NCI-H2171 (cell line): Measurements from ENCODE around the gene DAP.
"Not testable (repeated sequence)": the region's sequence is repeated elsewhere in the genome, so short reads cannot be mapped to it uniquely, and the experiment has no call there.

ENCODE experiments used
- DNase-seq: peaks from one replicate; lab custom pipeline; 2025; lab: John Stamatoyannopoulos, UW

DAP gene

GRCh38 chr5:10654566-10654965 is 106.5 kb downstream of the DAP start:
- no peak for DNase-seq

DNA sequence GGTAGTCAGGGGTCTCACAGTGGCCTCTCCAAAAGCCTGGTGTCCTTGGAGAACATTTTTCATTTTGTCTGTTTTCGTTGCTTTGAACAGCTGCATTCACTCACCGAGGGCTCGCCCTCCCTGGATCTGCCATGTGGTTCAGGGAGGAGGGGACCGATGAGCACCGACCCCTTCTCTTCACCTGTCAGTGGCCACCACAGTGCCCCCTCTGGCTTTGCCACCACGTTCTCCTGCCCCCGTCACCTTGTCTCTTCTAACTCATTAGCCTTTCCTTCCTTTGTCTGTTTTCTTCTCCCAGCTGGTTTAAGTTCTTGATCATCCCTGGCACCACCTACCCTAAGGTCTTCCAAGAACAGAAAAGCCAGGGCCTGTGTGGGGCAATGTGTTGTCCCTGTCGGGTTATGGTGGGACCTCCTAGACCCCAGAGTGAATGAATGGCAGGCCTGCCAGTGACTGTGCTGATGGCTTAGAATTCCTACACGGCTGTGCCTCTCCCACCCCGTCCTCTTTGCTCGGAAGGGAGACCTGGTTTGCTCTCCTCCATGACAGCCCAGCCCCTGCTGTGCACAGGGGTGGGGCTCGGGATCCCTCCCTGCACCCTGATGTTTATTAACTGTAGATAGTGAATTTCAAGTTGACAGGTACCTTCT is 107.2 kb downstream of the DAP start:
- no peak for DNase-seq

GRCh38 chr5:10653043-10653442 is 108.0 kb downstream of the DAP start:
- DNase-seq: no peak

DNA sequence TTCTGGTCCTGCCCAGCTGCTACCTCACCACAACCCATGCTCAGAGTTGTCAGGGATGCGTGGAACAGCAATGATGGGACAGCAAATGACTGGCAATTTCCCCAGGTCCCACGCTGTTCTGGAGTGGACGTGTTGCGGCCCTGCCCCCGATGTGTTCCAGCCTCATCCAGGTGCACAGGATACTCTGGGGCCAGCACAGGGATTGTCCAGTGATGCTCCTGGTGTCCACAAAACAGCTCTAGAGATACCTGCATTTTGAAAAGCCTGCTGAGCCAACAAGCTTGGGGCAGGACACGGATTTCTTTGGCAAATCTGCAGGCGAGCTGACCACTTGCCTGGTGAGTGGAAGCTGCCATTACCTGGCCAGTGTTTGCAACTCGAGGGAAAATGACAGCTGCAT is 108.4 kb downstream of the DAP start:
- no peak for DNase-seq

GRCh38 chr5:10652151-10652550 is 108.9 kb downstream of the DAP start:
- no peak for DNase-seq

- DNase-seq: no peak
Measured at GRCh38 chr5:10649666-10650380, 111.2 kb downstream of the DAP start.

DNA sequence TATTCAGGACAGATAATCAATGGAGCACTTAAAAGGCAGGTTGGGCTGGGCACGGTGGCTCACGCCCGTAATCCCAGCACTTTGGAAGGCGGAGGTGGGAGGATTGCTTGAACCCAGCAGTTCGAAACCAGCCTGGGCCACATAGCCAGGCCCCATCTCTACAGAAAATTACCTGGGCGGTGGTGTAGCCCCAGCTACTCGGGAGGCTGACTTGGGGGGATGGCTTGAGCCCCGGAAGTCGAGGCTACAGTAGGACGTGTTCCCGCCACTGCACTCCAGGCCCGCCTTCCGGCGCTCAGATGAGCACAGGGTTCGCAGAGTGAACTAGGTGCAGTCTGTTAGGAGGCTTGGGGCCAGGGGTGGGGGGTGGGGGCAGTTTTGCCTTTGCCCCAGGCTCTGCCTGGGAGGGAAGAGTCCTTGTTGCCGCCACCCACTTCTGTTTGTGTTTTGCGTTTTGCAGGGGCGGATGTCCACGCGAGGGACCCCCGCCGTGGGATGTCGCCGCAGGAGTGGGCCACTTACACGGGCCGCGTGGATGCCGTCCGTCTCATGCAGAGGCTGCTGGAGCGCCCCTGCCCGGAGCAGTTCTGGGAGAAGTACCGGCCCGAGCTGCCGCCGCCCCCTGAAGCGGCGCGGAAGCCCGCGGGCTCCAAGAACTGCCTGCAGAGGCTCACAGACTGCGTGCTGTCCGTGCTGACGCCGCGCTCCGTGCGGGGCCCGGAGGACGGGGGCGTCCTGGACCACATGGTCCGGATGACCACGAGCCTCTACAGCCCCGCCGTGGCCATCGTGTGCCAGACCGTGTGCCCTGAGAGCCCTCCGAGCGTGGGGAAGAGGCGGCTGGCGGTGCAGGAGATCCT is 112.0 kb downstream of the DAP start:
- no peak for DNase-seq

DNA sequence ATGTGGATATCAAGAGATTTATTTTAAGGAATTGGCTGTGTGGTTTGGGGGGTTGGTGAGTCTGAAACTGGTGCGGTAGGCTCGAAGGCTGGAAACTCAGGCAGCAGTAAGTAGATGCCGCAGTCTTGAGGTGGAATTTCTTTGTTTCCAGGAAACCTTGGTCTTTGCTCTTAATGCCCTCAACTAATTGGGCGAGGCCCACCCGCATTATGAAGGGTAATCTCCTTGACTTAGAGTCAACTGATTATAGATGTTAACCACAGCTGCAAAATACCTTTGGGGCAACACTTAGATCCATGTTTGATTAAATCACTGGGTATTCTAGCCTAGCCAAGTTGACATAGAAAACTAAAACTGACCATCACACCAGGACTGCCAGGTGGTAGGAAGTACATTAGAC is 113.4 kb downstream of the DAP start:
- no peak for DNase-seq

DNA sequence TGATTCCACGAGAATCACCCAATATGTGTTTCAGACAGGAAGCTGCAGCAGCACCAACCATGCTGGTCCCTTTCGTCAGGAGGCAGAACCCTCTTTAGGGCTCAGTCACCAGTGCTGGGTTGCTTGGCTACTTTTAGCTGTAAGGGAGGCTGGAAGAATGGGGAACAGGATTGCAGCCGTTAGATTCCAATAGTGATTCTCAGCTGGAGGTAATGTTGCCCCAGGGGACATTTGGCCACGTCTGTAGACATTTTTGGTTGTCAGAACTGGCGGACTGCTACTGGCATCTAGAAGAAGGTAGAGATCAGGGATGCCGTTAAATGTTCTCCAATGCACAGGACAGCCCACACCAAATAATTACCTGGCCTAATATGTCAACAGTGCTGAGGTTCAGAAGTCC is 115.4 kb downstream of the DAP start:
- DNase-seq: no peak

DNA sequence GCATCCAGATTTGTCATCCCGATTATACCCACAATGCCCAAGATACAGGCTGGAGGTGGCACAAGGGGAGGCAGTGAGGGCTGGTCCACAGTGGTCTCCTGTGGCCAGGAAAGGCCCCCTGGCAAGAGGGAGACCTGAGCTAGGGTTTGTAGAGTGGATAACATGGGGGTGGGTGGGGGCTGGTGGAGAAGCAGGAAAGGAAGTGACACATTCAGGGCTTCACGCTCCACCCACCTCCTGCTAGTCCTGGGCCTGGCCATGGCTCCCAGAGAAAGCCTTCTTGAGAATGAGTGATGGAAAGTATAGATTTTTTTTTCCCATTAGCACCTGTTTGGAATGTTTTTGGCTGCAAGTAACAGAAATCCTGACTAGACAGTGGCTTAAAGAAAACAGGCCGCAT is 115.9 kb downstream of the DAP start:
- no peak for DNase-seq

GRCh38 chr5:10644192-10644591 is 116.8 kb downstream of the DAP start:
- DNase-seq: no peak

DNA sequence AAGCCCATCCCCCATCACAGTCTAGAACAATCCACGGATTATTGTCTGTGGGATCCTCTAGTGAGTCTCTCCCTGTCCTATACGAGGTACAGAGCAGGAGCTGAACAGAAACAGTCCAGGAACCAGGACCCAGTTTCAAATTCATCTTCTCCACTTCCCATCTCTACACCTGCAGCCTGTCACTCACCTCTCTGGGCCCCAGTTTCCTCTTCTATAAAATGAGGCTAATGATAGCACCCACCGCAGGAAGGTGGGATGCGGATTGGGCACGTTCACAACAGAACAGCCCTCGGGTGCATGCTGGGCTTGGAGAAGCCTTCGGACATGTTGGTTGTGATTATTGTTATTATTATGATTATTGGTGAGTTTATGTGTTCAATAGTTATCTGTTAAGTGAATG is 118.7 kb downstream of the DAP start:
- no peak for DNase-seq

- DNase-seq: no peak
Measured at GRCh38 chr5:10639846-10640368, 121.1 kb downstream of the DAP start.

DNA sequence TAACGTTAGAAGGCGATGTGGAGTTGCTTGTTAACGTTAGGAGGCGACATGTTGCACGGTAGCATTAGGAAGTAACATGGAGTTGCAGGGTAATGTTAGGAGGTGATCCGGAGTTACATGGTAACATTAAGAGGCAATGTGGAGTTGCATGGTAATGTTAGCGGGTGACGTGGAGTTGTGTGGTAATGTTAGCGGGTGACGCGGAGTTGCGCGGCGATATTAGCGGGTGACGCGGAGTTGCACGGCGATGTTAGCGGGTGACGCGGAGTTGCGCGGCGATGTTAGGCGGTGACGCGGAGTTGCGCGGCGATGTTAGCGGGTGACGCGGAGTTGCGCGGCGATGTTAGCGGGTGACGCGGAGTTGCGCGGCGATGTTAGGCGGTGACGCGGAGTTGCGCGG is 122.3 kb downstream of the DAP start:
- DNase-seq: not testable (repeated sequence)

- DNase-seq: no peak
Measured at GRCh38 chr5:10637944-10638343, 123.1 kb downstream of the DAP start.

DNA sequence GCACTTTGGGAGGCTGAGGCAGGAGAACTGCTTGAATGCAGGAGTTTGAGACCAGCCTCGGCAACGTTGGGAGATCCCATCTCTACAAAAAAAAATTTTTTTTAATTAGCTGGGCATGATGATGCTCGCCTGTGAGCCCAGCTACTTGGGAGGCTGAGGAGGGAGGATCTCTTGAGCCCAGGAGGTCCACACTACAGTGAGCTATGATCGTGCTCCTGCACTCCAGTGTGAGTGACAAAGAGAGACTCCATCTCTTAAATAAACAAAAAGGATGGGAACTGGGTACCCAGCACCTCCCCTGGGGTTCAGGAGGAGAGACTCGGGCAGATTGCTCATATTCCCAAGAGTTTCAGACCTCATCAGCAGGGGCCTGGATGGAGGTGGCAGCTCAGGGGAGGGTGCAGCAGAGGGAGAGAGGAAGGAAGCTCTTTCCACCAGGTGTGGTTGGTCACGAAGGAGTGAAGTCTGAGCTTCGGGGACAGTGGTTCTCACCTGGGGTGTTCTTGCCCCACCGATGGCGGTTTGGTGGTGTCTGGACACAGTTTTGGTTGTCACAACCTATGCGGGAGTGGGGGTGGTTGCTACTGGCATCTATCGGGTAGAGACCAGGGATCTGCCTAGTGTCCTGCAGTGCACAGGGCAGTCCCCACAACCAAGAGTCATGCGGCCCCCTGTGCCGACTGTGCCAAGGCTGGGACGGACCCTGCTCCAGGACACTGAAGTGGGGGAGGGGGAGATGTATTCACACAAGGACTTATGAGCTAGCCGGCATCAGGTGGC is 124.5 kb downstream of the DAP start:
- no peak for DNase-seq

GRCh38 chr5:10635867-10636350 is 125.1 kb downstream of the DAP start:
- DNase-seq: no peak

- no peak for DNase-seq
Measured at GRCh38 chr5:10635257-10635866, 125.7 kb downstream of the DAP start.

DNA sequence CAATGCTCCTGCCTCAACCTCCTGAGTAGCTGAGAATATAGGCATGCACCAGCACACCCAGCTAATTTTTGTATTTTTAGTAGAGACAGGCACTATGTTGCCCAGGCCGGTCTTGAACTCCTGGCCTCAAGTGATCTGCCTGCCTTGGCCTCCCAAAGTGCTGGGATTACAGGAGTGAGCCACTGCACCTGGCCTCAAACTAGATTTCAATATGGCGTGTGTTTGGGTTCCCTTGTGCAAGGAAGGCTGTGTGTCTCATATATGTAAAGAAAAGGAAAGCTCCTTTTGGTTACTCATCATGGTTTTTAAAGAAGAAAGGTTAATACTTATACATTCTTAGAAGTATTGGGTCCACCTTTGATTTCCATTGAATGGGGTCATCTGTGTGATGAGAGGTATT is 126.5 kb downstream of the DAP start:
- no peak for DNase-seq

- no peak for DNase-seq
Measured at GRCh38 chr5:10634050-10634449, 127.0 kb downstream of the DAP start.

- DNase-seq: no peak
Measured at GRCh38 chr5:10633271-10634049, 127.6 kb downstream of the DAP start.
